Choroid plexus epithelial cell (primary cell): ENCODE data around the gene TMEM127.
"Not testable (repeated sequence)": the region's sequence is repeated elsewhere in the genome, so short reads cannot be mapped to it uniquely, and the experiment has no call there.

Experiments
- DNase-seq: peaks from one replicate; pipeline ENCODE4 v3.0.0-alpha.2; 2010; ENCODE audit warnings: low read depth
- H3K4me3 ChIP-seq: 2 replicates; pipeline ENCODE4 v1.5.1; 2011; ENCODE audit warnings: low read depth, mild to moderate bottlenecking, control low read depth, low read length, moderate library complexity
- CTCF ChIP-seq: conservative IDR thresholded peaks from 2 replicates; pipeline ENCODE4 v1.5.1; 2011; ENCODE audit warnings: low read depth, mild to moderate bottlenecking, control low read depth, inconsistent platforms, low read length, moderate library complexity

The TMEM127 gene

GRCh38 chr2:96264086-96264485, 1.7 kb downstream of the TMEM127 start:
- H3K4me3 ChIP-seq = peak overlapping the region; percentile 75
- peak; percentile 45 for DNase-seq
- no peak for TF ChIP-seq CTCF

GRCh38 chr2:96262306-96262705, 3.5 kb downstream of the TMEM127 start:
- no peak for DNase-seq

GRCh38 chr2:96261328-96262003, 4.3 kb downstream of the TMEM127 start:
- TF ChIP-seq CTCF = no peak
- H3K4me3 ChIP-seq = no peak overlapping the region
- no peak for DNase-seq

More at GRCh38 chr2:96262306-96262705, 3.5 kb downstream of the TMEM127 start:
- TF ChIP-seq CTCF = no peak
- H3K4me3 ChIP-seq = no peak overlapping the region

GRCh38 chr2:96260387-96261260, 5.2 kb downstream of the TMEM127 start:
- H3K4me3 ChIP-seq = peak overlapping the region; percentile 7
- peak; percentile 90 for DNase-seq
- TF ChIP-seq CTCF = peak; percentile 43

- no peak for TF ChIP-seq CTCF
These were observed 6.3 kb downstream of the TMEM127 start for GRCh38 chr2:96259497-96259921.

GRCh38 chr2:96258166-96259022, 7.4 kb downstream of the TMEM127 start:
- DNase-seq = peak; percentile 81

More at GRCh38 chr2:96259497-96259921, 6.3 kb downstream of the TMEM127 start:
- no peak for DNase-seq
- H3K4me3 ChIP-seq = no peak overlapping the region

GRCh38 chr2:96257744-96258143, 8.1 kb downstream of the TMEM127 start:
- H3K4me3 ChIP-seq, DNase-seq: not testable (repeated sequence)

More at GRCh38 chr2:96258166-96259022, 7.4 kb downstream of the TMEM127 start:
- H3K4me3 ChIP-seq = no peak overlapping the region
- TF ChIP-seq CTCF = no peak
